ENCODE measurements around the gene EEF1G.

- TF ChIP-seq FOXK2 (IDR thresholded peaks at IDR 0.05): no peak
- TF ChIP-seq BHLHE40 (IDR thresholded peaks at IDR 0.05; ENCODE audit: borderline replicate concordance): no peak
- TF ChIP-seq ZNF384 (IDR thresholded peaks at IDR 0.05): no peak
- no peak for TF ChIP-seq SUZ12 (IDR thresholded peaks at IDR 0.05)
- peak; percentile 77 for TF ChIP-seq ELF4 (IDR thresholded peaks at IDR 0.05)
Measured at GRCh38 chr11:62591448-62592145, 17.9 kb upstream of the EEF1G start, which contains the start of gene TUT1.
